KG1 (cell line): ENCODE data around the gene CIT.

Experiments used
- DNase-seq: peaks from one replicate; lab custom pipeline; 2025; lab: John Stamatoyannopoulos, UW

CIT gene

GRCh38 chr12:119645535-119646059, 231.5 kb downstream of the CIT start:
- DNase-seq, result no peak

- DNase-seq, result no peak
Measured at GRCh38 chr12:119644930-119645329, 232.2 kb downstream of the CIT start.

- DNase-seq, result no peak
Measured at GRCh38 chr12:119642986-119643385, 234.1 kb downstream of the CIT start.
